HG03175 (cell line): Measurements from ENCODE around the gene KRTAP10-8.
"Not testable (repeated sequence)": the region's sequence is repeated elsewhere in the genome, so short reads cannot be mapped to it uniquely, and the experiment has no call there.

ENCODE experiments used
- ATAC-seq: cut with Tn5 transposase; IDR thresholded peaks from one replicate; pipeline ENCODE4 v1.9.1; 2021; ENCODE audit warnings: mild to moderate bottlenecking, moderate library complexity; ENCODE audit not compliant: unreplicated experiment

The KRTAP10-8 gene

DNA sequence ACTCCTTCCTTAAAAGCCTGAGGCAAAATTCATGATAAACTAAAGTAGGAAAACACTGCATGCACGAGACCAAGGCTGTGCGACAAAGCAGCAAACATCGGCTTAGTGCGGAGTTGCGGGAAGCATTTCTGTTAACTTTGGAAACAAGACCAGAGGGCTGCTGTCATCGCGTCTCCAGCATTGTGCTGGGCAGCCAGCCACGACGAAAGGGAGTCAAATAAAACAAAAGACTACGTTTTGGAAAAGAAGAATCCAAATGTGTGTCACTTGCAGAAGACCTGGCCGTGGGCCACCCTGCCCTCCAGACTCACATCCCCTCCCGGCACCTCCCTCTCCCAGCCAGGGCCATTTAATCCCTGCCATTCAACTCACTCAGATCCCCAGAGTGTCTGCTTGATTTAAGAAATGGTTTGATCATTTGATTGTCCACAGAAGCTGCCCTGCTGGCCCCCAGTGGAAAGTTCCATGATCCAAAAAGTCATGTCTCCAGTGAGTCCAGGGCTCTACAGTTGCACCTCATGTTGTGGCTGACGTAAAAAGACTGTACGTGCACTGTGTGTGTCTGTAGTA, 31.9 kb downstream of the KRTAP10-8 start:
- no peak for ATAC-seq

DNA sequence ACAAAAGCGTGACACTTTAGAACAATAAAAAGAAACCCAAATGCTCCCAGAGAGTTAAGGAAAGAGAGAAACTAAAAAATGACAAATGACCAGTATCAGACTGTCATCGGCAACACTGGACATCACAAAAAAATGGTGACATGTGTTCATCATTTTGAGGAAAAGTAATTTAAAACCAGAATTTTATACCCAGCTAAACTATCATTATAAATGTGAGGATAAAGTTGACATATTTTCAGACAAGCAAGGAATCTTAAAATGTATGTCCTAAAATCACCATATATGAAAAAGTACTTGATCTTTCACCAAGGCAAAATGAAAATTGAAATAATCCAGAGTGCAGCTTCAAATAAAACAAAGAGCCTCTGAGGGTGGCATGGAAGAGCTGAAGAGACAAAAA, 33.0 kb downstream of the KRTAP10-8 start:
- ATAC-seq: no peak

DNA sequence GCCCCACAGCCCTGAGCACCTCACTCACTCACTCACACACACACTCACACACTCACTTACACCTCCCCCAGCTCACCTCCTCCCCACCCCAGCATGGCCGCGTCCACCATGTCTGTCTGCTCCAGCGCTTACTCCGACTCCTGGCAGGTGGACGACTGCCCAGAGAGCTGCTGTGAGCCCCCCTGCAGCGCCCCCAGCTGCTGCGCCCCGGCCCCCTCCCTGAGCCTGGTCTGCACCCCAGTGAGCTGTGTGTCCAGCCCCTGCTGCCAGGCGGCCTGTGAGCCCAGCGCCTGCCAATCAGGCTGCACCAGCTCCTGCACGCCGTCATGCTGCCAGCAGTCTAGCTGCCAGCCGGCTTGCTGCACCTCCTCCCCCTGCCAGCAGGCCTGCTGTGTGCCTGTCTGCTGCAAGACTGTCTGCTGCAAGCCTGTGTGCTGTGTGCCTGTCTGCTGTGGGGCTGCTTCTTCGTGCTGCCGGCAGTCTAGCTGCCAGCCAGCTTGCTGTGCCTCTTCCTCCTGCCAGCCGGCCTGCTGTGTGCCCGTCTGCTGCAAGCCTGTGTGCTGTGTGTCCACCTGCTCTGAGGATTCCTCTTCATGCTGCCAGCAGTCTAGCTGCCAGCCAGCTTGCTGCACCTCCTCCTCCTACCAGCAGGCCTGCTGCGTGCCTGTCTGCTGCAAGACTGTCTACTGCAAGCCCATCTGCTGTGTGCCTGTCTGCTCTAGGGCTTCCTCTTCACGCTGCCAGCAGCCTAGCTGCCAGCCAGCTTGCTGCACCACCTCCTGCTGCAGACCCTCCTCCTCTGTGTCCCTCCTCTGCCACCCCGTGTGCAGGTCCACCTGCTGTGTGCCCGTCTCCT, 34.7 kb downstream of the KRTAP10-8 start, which contains the start of gene KRTAP10-11:
KRTAP10-11 (plus strand) TSS at position 49 of the 856 bp plus-strand sequence; CDS start at position 94, 45 bp downstream.
- ATAC-seq: not testable (repeated sequence)

DNA sequence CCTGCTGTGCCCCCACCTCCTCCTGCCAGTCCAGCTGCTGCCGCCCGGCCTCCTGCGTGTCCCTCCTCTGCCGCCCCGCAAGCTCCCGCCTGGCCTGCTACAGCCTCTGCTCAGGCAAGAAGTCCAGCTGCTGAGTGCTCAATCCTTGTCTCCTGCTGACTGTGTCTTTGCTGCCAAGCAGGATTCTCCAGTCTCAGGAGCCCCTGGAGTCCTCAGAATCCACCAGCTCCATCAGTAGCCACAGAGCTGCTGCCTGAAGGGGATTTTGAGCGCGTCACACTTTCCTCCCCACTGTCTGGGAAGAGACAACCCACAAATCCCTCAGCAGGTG, 35.3 kb downstream of the KRTAP10-8 start:
- ATAC-seq: no peak

DNA sequence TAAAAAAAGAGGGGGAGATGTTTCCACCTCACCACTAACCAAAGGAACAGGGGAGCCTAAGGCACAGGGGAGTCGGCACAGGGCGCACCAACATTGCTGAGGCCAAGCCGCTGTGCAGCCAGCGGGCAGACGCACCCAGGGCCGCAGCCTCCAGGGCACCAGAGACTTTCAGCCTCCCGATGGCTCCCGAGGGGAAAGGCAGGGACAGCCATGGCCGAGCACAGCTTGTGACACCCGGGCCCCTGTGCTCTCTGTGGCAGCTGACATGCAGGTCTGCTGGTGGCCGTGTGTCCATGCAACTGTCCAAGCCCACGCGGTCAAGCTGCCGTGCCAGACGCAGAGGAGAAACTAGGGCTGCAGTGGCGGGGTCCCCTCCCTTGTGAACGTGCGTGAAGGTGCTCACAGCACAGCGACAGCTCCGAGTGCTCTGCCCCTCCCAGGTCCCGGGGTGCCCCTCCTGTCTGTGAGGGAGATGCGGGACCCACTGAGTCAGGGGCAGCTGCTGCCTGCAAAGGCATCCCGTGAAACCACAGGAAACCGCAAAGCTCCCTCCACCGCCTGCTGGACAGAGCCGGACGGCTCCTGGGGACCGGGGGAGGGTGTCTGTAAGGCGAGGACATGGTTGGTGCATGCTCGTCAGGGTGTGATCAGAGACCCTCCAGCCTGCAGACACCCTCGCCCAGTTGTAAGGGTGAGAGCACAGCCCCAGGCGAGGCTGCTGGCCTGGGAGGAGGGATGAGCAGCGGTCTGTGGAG, 36.9 kb downstream of the KRTAP10-8 start:
- ATAC-seq: no peak

DNA sequence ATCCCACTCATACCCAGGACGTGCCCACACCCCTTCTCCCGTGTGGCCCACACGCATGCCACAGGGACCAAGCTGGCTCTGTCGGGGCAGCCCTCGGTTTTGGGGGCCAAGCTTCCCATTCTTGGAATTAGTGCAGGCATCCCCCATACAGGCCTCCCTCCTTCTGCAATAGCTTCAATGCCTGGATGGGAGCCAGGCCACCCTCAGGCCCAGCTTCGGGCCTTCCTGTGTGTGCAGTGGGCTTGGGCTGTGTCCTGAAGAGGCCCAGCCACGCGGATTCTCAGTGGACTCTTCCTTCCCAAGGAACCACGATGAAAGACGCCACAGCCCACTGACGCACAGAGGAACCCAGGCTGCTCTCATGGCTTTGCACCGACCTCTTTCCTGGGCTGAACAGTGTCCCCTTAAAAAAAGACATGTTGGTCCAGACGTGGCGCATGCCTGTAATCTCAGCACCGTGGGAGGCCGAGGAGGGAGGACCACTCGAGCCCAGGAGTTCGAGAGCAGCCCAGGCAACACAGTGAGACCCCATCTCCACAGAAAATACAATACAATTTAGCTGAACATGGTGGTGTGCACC, 37.7 kb downstream of the KRTAP10-8 start:
- ATAC-seq: no peak

DNA sequence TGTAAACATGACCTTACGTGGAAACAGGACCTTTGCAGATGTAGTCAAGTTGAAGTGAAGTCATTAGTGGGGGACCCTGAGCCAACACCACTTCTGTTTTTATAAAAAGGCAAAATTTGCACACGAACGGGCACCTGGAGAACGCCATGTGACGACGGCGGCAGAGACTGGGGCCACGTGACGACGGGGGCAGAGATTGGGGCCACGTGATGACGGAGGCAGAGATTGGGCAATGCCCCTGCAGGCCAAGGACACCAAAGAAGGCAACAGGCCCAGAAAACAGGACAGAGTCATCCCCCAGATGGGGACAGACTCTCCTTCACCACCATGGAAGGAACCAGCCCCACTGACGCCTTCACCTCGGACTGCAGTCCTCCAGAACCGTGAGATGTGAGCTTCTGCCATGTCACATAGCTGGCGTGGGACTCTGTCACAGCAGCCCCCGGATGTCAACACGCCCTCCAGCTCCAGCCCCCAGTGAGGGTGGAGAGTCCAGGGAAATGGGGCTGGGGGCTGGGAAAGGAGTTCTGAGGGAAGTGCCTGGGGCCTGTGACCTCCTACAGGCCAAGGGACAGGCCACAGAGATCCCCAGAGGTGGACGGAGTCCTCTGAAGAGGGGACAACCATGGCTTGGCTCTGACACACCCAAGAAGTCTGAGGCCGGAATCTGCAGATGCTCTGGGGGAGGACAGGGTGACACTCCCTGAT, 38.5 kb downstream of the KRTAP10-8 start:
- no peak for ATAC-seq

DNA sequence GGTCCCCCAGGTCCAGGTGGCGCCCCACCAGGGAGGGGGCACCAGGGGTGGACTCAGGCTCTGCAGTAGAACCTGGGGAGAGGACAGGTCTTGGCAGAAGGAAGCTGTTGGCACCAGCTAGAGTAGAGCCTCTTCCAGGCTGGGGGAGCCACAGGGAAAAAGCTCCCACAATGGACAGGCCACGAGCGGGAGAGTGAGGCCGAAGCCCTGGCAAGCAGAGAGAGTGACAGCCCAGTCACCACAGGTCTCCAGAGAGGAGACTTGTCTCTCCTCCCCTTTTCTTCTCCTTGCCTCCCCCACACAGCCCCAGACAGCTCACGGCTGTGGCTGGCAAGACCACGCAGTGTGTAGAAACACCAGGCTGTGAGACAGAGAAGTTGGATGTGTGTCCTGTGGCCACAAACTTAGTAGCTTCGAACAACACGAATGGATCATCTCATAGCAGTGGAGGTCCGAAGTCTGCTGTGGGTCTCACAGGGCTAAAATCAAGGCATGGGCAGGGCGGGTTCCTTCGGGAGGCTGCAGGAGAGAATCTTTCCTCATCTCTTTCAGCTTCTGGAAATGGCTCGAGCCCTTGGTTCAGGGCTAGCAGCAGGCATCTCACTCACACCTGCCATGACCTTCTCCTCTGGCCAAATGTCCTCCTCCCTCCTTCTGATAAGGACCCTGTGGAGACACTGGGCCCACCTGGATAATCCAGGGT, 39.2 kb downstream of the KRTAP10-8 start:
- ATAC-seq: no peak

DNA sequence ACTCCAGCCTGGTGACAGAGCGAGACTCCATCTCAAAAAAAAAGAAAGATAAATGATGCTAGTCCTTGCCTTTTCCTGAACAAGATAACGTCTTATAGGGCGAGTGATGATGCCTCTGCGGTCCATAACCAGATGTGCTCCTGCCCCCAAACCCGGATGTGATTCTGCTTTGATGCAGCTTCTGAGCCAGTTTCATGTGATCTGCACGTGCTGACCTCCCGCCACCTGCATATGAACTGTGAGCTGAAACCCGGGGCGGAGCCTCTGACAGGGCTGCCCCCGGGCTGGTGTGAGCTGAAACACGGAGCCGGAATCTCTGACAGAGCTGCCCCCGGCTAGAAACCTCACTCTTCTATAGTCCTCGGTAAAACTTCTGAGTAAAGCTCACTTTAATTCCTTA, 41.2 kb downstream of the KRTAP10-8 start:
- ATAC-seq: no peak

DNA sequence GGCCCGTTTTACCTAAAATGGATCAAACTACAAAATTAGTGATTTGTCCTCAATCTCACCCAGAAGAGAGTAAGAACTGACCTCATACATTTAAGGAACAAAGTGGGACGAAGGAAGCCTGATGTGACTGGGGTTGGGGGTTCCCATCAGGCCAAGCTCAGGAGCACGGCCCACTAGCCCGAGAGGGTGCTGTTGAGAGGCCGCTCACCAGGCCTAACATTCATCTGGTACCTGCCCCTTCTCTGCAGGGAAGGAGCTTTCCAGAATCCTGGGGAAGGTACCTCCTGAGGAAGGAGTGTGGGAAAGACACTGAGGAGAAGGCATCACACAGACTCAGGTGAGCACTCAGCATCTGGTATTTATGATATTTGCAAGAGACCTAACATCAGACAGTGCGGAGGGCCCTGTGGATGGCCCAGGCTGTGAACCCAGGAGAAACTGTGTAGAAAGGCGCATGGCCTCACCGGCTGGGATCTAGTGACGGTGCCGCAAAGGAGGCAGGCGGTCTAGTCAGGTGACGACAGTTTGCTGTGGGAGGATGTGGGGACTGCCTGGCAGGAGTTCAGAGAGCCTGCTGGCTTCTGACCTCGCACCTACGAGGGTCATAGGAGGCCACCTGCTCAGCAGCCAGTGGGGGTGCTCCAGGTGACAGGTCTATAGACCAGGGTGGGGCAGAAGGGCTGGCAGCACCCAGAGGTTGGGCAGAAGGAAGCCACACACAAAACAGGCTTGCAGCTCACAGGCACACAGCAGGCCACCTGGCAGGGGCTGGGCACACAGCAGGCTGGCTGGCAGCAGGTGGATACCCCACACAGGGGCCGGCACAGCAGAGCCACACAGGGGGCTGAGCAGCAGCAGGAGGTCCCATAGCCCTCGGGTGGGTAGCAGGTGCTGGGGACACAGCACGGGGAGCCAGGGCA, 42.0 kb downstream of the KRTAP10-8 start:
- no peak for ATAC-seq

DNA sequence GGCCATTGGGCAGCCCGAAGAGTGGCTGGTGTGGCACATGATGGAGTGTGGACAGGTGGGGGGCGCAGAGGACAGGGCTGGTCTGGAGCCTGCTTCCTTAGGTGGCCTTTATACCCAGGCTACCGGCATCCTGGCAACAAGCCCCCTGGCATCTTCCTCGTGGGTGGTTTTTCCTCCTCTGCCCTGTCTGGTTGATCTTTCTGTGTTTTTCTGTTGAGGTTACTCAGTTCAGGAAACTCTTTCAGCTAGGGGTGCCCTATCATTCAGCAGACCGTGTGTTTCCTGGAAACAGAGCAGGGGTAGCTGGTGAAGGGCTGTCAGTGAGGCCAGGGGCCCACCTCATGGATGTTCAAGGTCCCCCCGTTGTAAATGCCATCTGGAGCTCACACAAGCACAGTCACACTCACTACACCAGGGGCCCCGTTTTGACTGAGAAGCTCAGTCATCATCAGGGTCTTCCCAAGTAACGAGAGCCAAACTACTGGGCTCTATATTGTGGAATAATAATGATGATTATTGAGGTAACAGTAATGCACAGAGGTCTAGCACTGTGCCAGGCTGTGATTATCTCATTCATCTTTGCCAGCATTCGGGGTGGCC, 42.8 kb downstream of the KRTAP10-8 start, which contains the start of gene KRTAP12-4:
KRTAP12-4 (minus strand) TSS at position 84 of the 600 bp plus-strand sequence; CDS start at position 39, 45 bp downstream.
- ATAC-seq: no peak

DNA sequence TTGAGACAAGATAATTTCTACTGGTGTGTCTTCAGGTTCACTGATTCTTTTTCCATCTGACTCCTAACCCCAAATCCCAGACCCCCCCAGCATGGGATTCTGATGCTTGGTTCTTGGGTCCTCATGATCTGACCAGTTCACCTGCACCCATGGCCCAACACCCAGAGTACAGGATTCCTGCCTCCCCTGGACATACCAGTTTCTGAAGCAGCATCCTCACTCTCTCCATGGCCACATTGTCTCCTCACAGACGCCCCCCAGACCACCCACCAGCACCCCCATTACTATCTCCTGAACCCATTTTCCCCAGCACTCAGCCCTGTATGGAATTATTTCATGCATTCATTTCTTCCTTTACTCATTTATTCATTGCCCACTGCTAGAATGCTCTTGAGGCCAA, 45.0 kb downstream of the KRTAP10-8 start:
- no peak for ATAC-seq

DNA sequence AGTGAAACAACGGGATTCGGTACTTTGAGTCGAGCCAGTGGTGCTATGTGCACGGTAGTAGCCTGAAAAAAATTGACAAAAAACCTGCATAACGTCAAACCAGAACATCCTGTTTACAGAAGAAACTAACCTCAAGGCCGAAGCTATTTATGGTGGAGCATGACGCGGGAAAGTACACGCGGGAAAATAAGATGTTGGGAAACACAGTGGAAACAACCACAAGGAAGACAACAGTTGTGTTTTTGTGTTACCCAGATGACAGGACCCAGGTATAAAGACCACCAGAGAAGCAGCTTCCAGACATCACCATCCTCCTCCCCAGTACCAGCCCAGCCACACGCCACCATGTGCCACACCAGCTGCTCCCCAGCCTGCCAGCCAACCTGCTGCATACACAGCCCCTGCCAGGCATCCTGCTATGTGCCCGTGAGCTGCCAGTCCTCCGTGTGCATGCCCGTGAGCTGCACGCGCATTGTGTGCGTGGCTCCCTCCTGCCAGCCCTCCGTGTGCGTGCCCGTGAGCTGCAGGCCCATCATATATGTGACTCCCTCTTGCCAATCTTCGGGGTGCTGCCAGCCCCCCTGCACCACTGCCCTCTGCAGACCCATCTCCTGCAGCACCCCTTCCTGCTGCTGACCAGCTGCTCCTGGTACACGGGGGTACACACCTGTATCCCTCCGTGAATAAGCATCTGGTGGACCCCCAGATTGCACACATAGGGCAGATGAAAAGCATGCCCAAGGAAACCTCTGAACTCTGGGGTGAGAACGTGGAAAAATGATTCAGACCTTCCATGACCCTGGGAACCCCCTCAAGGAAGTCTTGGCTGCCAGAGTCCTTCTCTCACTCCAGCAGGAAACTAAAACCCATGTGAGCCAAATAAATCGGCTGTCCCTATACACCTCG, 46.0 kb downstream of the KRTAP10-8 start, which contains the start of gene KRTAP12-3:
KRTAP12-3 (plus strand) TSS at position 298 of the 906 bp plus-strand sequence; CDS start at position 346, 48 bp downstream.
- no peak for ATAC-seq

DNA sequence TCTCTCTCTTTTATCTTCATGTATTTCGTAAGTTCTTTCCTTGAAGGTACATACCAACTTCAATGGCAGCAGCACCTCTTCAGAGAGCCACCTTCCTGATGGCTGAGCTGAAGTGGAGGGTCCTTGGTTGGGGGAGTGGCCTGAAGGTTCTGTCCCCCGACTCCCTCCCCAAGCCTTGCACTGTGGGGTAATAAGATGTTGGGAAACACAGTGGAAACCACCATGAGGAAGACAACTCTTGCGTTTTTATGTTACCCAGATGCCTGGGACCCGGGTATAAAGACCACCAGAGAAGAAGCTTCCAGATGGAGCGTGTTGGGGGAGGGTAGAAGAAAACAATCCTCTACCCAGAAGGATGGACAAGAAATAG, 46.6 kb downstream of the KRTAP10-8 start:
- ATAC-seq: no peak

DNA sequence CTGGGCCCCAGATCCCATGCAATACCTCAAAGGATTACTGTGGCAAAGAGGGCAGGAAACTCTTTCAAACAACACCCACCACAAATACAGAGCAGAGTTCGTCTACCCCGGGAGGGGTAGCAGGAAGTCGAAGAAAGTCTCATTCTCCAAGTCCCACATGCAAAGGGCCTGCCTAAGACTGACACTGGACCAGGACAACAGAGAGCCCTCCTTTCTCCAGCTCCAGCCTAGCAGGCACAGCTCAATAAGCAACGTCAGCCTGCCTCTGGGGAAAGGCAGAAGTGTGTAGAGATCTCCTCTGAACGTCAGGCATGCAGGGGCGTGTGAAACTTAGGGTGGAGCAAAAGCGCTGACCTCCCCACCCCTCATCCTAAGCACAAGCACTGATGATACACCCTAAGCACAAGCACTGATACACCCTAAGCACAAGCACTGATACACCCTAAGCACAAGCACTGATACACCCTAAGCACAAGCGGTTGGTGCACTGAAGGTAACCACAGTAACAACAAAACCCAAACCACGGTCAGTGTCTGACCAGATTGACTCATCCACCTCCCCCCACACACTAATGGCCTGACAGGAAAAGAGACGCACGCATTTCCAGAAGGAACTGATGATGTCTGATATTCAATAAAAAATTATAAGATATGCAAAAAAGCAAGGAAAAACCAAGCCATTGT, 47.2 kb downstream of the KRTAP10-8 start:
- no peak for ATAC-seq

DNA sequence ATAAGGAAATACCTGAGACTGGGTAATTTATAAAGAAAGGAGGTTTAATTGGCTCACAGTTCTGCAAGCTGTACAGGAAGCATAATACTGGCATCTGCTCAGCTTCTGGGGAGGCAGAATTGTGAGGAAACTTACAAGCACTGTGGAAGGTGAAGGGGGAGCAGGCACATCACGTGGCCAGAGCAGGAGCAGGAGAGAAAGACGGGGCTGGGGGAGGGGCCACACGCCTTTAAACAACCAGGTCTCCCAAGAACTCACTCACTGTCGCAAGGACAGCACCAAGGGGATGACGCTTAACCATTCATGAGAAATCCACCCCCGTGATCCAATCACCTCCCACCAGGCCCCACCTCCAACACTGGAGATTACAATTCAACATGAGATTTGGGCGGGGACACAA, 49.7 kb downstream of the KRTAP10-8 start:
- not testable (repeated sequence) for ATAC-seq
